IPS-20b (cell line): ENCODE results near the gene SLC2A11.
A peak's percentile ranks its signal among the peaks of the same experiment; 100 is the strongest.
"Not testable (repeated sequence)": the region's sequence is repeated elsewhere in the genome, so short reads cannot be mapped to it uniquely, and the experiment has no call there.

ENCODE experiments used
- H3K27ac ChIP-seq: one replicate; pipeline ENCODE4 v1.5.1; 2013; ENCODE audit warnings: low read length
- H3K27me3 ChIP-seq: 2 replicates; pipeline ENCODE4 v1.6.1; 2013; ENCODE audit warnings: mild to moderate bottlenecking, low read length, inconsistent platforms; ENCODE audit not compliant: insufficient read depth
- H3K36me3 ChIP-seq: 2 replicates; pipeline ENCODE4 v1.6.1; 2013; ENCODE audit warnings: low read depth, mild to moderate bottlenecking, inconsistent platforms, low read length, moderate library complexity; ENCODE audit not compliant: insufficient read depth
- H3K4me1 ChIP-seq: 2 replicates; pipeline ENCODE4 v1.6.1; 2013; ENCODE audit warnings: mild to moderate bottlenecking, control low read depth, inconsistent platforms, low read length, moderate library complexity; ENCODE audit not compliant: insufficient read depth
- H3K4me3 ChIP-seq: 2 replicates; pipeline ENCODE4 v1.5.1; 2013; ENCODE audit warnings: mild to moderate bottlenecking, low read length, inconsistent platforms
- H3K9ac ChIP-seq: 2 replicates; pipeline ENCODE4 v1.6.1; 2013; ENCODE audit warnings: low read depth, mild to moderate bottlenecking, inconsistent platforms, low read length, moderate library complexity
- H3K9me3 ChIP-seq: 2 replicates; pipeline ENCODE4 v1.6.1; 2013; ENCODE audit warnings: mild to moderate bottlenecking, low read depth, low read length, inconsistent platforms; ENCODE audit not compliant: insufficient read depth

Gene SLC2A11

GRCh38 chr22:23895599-23896144 is 38.0 kb downstream of the SLC2A11 start:
- Histone ChIP-seq H3K27ac (peak overlapping the region; percentile 90), H3K4me3 (peak overlapping the region; percentile 92), H3K36me3 (peaks cover 32% of the 10 kb centered on the region), H3K9ac (peak overlapping the region; percentile 97; the same call in 1 of the 2 replicates), H3K27me3 (no peaks in the 10 kb centered on the region), H3K4me1 (peaks cover 15% of the 10 kb centered on the region), H3K9me3 (peaks cover 15% of the 10 kb centered on the region)

GRCh38 chr22:23896166-23896522 is 38.5 kb downstream of the SLC2A11 start:
- Histone ChIP-seq H3K4me3 (peak overlapping the region; percentile 92; the same call in 1 of the 2 replicates), H3K27me3 (peaks cover 1% of the 10 kb centered on the region; the same call in 1 of the 2 replicates), H3K4me1 (peaks cover 15% of the 10 kb centered on the region), H3K36me3 (peaks cover 32% of the 10 kb centered on the region), H3K9ac (no peak overlapping the region; the same call in 1 of the 2 replicates), H3K27ac (peak overlapping the region; percentile 90), H3K9me3 (peaks cover 17% of the 10 kb centered on the region)

- peaks cover 6% of the 10 kb centered on the region; the same call in 1 of the 2 replicates for H3K27me3 ChIP-seq
- H3K4me1 ChIP-seq = peaks cover 15% of the 10 kb centered on the region
- no peak overlapping the region for H3K9ac ChIP-seq
- no peak overlapping the region for H3K4me3 ChIP-seq
- peaks cover 14% of the 10 kb centered on the region for H3K9me3 ChIP-seq
- H3K27ac ChIP-seq = no peak overlapping the region
- peaks cover 32% of the 10 kb centered on the region for H3K36me3 ChIP-seq
Measured at GRCh38 chr22:23896523-23897186, 39.0 kb downstream of the SLC2A11 start.

- Histone ChIP-seq H3K4me1 (peaks cover 15% of the 10 kb centered on the region), H3K4me3 (no peak overlapping the region), H3K36me3 (peaks cover 32% of the 10 kb centered on the region), H3K9me3 (peaks cover 10% of the 10 kb centered on the region; the same call in 1 of the 2 replicates), H3K9ac (no peak overlapping the region), H3K27ac (no peak overlapping the region), H3K27me3 (peaks cover 7% of the 10 kb centered on the region; the same call in 1 of the 2 replicates)
Measured at GRCh38 chr22:23897320-23897719, 39.6 kb downstream of the SLC2A11 start.

- no peak overlapping the region for H3K9ac ChIP-seq
- H3K4me3 ChIP-seq = no peak overlapping the region
- peaks cover 10% of the 10 kb centered on the region; the same call in 1 of the 2 replicates for H3K4me1 ChIP-seq
- peaks cover 7% of the 10 kb centered on the region; the same call in 1 of the 2 replicates for H3K27me3 ChIP-seq
- peaks cover 32% of the 10 kb centered on the region for H3K36me3 ChIP-seq
- peaks cover 10% of the 10 kb centered on the region; the same call in 1 of the 2 replicates for H3K9me3 ChIP-seq
- no peak overlapping the region for H3K27ac ChIP-seq
Measured at GRCh38 chr22:23898006-23898974, 40.6 kb downstream of the SLC2A11 start.

- Histone ChIP-seq H3K9ac (no peak overlapping the region), H3K4me1 (peaks cover 6% of the 10 kb centered on the region; the same call in 1 of the 2 replicates), H3K36me3 (peaks cover 32% of the 10 kb centered on the region), H3K4me3 (no peak overlapping the region), H3K9me3 (peaks cover 10% of the 10 kb centered on the region; the same call in 1 of the 2 replicates), H3K27ac (no peak overlapping the region), H3K27me3 (peaks cover 7% of the 10 kb centered on the region; the same call in 1 of the 2 replicates)
Measured at GRCh38 chr22:23899042-23899745, 41.5 kb downstream of the SLC2A11 start.

- H3K9me3 ChIP-seq, H3K4me3 ChIP-seq, H3K9ac ChIP-seq, H3K27ac ChIP-seq, H3K4me1 ChIP-seq: not testable (repeated sequence)
- peaks cover 27% of the 10 kb centered on the region for H3K36me3 ChIP-seq
- peaks cover 14% of the 10 kb centered on the region; the same call in 1 of the 2 replicates for H3K27me3 ChIP-seq
Measured at GRCh38 chr22:23900227-23900626, 42.6 kb downstream of the SLC2A11 start.

- H3K27ac ChIP-seq = no peak overlapping the region
- H3K4me3 ChIP-seq = no peak overlapping the region
- peaks cover 10% of the 10 kb centered on the region; the same call in 1 of the 2 replicates for H3K9me3 ChIP-seq
- H3K4me1 ChIP-seq = no peaks in the 10 kb centered on the region; the same call in 1 of the 2 replicates
- H3K9ac ChIP-seq = no peak overlapping the region
- peaks cover 13% of the 10 kb centered on the region for H3K36me3 ChIP-seq
- peaks cover 24% of the 10 kb centered on the region; the same call in 1 of the 2 replicates for H3K27me3 ChIP-seq
Measured at GRCh38 chr22:23901600-23901999, 43.9 kb downstream of the SLC2A11 start.

- H3K9ac ChIP-seq = no peak overlapping the region
- no peak overlapping the region for H3K27ac ChIP-seq
- H3K9me3 ChIP-seq = peaks cover 10% of the 10 kb centered on the region; the same call in 1 of the 2 replicates
- H3K36me3 ChIP-seq = no peaks in the 10 kb centered on the region; the same call in 1 of the 2 replicates
- peaks cover under 1% of the 10 kb centered on the region; the same call in 1 of the 2 replicates for H3K4me1 ChIP-seq
- H3K27me3 ChIP-seq = peaks cover 24% of the 10 kb centered on the region; the same call in 1 of the 2 replicates
- H3K4me3 ChIP-seq = no peak overlapping the region
Measured at GRCh38 chr22:23903328-23903971, 45.8 kb downstream of the SLC2A11 start.

- Histone ChIP-seq H3K27ac (no peak overlapping the region), H3K4me3 (no peak overlapping the region), H3K4me1 (peaks cover 9% of the 10 kb centered on the region; the same call in 1 of the 2 replicates), H3K9ac (no peak overlapping the region), H3K9me3 (peaks cover 7% of the 10 kb centered on the region; the same call in 1 of the 2 replicates), H3K27me3 (peaks cover 24% of the 10 kb centered on the region; the same call in 1 of the 2 replicates), H3K36me3 (no peaks in the 10 kb centered on the region)
Measured at GRCh38 chr22:23904573-23905254, 47.0 kb downstream of the SLC2A11 start.
